Psoas muscle (tissue), 8 donors: ENCODE data around the gene ZFHX2. TPM values are rescaled to one million over a fixed set of nuclear protein-coding genes. Genes with fewer than 3 reads are reported as not detected.
A peak's percentile ranks its signal among the peaks of the same experiment; 100 is the strongest.
"Not testable (repeated sequence)": the region's sequence is repeated elsewhere in the genome, so short reads cannot be mapped to it uniquely, and the experiment has no call there.

Experiments
- ATAC-seq, 4 donors: fragments of 200-7000 bp; cut with Tn5 transposase; one replicate each; pipeline ENCODE4 v1.9.1; 2020; ENCODE audit warnings: moderate library complexity in 3 of 4, mild to moderate bottlenecking in 2 of 4
- DNase-seq, 2 donors: peaks; one replicate each; pipeline ENCODE4 v3.0.0-alpha.2; 2020
- H3K27ac ChIP-seq: fragments of 200-600 bp; one replicate; pipeline ENCODE4 v1.8.0; 2022
- H3K27me3 ChIP-seq, 3 donors: fragments of 200-600 bp in 1 of 3; one replicate each; pipeline versions ENCODE4 v1.6.1 to v1.8.0; 2013 to 2022; ENCODE audit warnings: low read length in 2 of 3, mild to moderate bottlenecking in 2 of 3, moderate library complexity in 1 of 3; ENCODE audit not compliant: insufficient read depth in 3 of 3
- H3K36me3 ChIP-seq, 2 donors: fragments of 200-600 bp in 1 of 2; one replicate each; pipeline versions ENCODE4 v1.6.1 to v1.8.0; 2013 to 2022; ENCODE audit warnings: low read depth in 1 of 2, mild to moderate bottlenecking in 1 of 2, moderate library complexity in 1 of 2; ENCODE audit not compliant: insufficient read depth in 1 of 2
- H3K4me1 ChIP-seq: fragments of 200-600 bp; one replicate; pipeline ENCODE4 v1.8.0; 2022
- H3K4me3 ChIP-seq: fragments of 200-600 bp; one replicate; pipeline ENCODE4 v1.8.0; 2022; ENCODE audit warnings: mild to moderate bottlenecking
- H3K9me3 ChIP-seq: fragments of 200-600 bp; one replicate; pipeline ENCODE4 v1.8.0; 2022
- CTCF ChIP-seq: fragments of 200-600 bp; IDR thresholded peaks from one replicate; pipeline ENCODE4 v1.8.0; 2022; ENCODE audit warnings: antibody characterized with exemption
- WGBS, 3 donors: extraction: QIAGEN DNeasy Blood & Tissue Kit; methylation state at CpG; one replicate each; pipeline versions ENCODE4 v1.1.6 to v1.1.7; 2013; 5-methylcytosine and 5-hydroxymethylcytosine counted together
- intact Hi-C, 2 donors: fragments of 100-400 bp; cut with DNase I; formaldehyde crosslinking; loops; one replicate each; pipeline versions ENCODE4 v1.11.0 to v1.14.2; 2022
- polyA plus RNA-seq, 3 donors: library from polyadenylated mRNA; stranded (reverse); fragments of 200-250 nt; gene quantifications; one replicate each; pipeline ENCODE4 v1.2.3, GENCODE V29; 2013
- total RNA-seq, 4 donors: library from RNA; stranded (reverse); fragmentation: NEBNext Ultra II Directional in 2 of 4; extraction: Animal tissue kit (Norgen Biotek cat#: 25700) in 2 of 4; gene quantifications; one replicate each; pipeline versions ENCODE4 v1.2.1 to v1.2.4, GENCODE V29; 2021 to 2023
- donor health status: healthy with polysubstance abuse.
- donor health status: DM: no; HTN: no; CAD: no; lungs with moderate emphysema.
- donor health status: Bipolar disorder and iron deficiency.
- donor health status: healthy.
- donor health status: DM: yes; HTN: yes; CAD: no.
- donor health status: DM: no; HTN: no; CAD: no.
- donor health status: DM: no; HTN: no; CAD: no.
- donor health status: DM: yes; HTN: yes; CAD: no.

Gene ZFHX2
- total and polyA plus RNA-seq, 7 donors, result 0.11 to 2.9 (median 0.65) TPM

DNA sequence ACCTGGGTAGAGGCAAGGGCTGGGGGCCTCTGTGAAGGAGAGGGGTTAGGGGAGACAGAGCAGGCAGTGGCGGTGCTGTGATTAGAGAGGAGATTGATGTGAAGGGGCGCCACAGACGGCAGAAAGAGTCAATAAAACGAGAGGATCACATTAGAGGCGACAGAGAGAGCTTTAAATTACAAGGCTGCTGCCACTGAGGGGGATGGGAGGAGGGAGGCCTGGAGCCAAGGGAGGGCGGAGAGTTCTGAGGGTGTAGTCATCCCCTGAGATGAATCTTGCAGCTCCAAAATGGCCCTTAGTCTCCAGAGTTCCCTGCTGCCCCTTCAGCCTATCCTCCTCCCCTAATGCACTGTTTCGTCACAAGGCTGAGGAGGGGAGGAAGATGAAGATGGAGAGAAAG lies 12.8 kb downstream of the ZFHX2 start:
- ATAC-seq (no peak), DNase-seq (no peak)
- 36 to 47% (median 44%) methylated on average over 7 of the region's 7 CpGs for WGBS, 3 donors
- Histone ChIP-seq H3K27me3 (no peaks in the 10 kb centered on the region), H3K9me3 (no peaks in the 10 kb centered on the region), H3K27ac (no peak overlapping the region), H3K4me1 (no peaks in the 10 kb centered on the region), H3K4me3 (no peak overlapping the region), H3K36me3 (no peaks in the 10 kb centered on the region)
- no peak for TF ChIP-seq CTCF
- intact Hi-C loops, result loop anchor here in 1 of 2 donors (5.0 kb wide), 1 partner anchor 51 kb away; no protein-coding TSS in a partner anchor

- H3K27ac ChIP-seq, result no peak overlapping the region
- no peaks in the 10 kb centered on the region for H3K36me3 ChIP-seq
- no peaks in the 10 kb centered on the region for H3K27me3 ChIP-seq
- no peak for ATAC-seq
- WGBS, 3 donors, result 58 to 63% (median 59%) methylated on average over 10 of the region's 10 CpGs
- DNase-seq, result no peak
- intact Hi-C loops, result loop anchor here in 1 of 2 donors (5.0 kb wide), 1 partner anchor 51 kb away; no protein-coding TSS in a partner anchor
- H3K4me1 ChIP-seq, result no peaks in the 10 kb centered on the region
- TF ChIP-seq CTCF, result no peak
- no peak overlapping the region for H3K4me3 ChIP-seq
- no peaks in the 10 kb centered on the region for H3K9me3 ChIP-seq
Observed at GRCh38 chr14:23538050-23538718, 13.4 kb downstream of the ZFHX2 start.

GRCh38 chr14:23537351-23538049 lies 14.1 kb downstream of the ZFHX2 start:
- no peak for TF ChIP-seq CTCF
- no peak for DNase-seq
- intact Hi-C loops, result loop anchor here in 1 of 2 donors (5.0 kb wide), 1 partner anchor 50 kb away; no protein-coding TSS in a partner anchor
- H3K36me3 ChIP-seq, result no peaks in the 10 kb centered on the region
- no peaks in the 10 kb centered on the region for H3K4me1 ChIP-seq
- peak in 1 of 4 donors; percentile 26 for ATAC-seq
- 47 to 60% (median 54%) methylated on average over 13 of the region's 13 CpGs for WGBS, 3 donors
- H3K27ac ChIP-seq, result no peak overlapping the region
- no peaks in the 10 kb centered on the region for H3K27me3 ChIP-seq
- no peak overlapping the region for H3K4me3 ChIP-seq
- H3K9me3 ChIP-seq, result no peaks in the 10 kb centered on the region

DNA sequence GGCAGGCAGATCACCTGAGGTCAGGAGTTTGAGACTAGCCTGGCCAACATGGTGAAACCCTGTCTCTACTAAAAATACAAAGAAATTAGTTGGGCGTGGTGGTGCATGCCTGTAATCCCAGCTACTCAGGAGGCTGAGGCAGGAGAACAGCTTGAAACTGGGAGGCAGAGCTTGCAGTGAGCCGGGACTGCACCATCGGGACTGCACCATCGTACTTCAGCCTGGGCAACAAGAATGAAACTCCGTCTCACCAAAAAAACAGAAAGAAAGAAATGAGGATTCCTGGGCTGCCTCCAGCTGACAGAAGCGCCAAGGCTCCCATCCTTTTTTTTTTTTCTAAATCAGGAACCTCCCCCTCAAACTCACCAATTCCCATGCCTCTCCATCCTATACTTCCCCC lies 14.7 kb downstream of the ZFHX2 start:
- not testable (repeated sequence) for H3K4me1 ChIP-seq, H3K27ac ChIP-seq, H3K36me3 ChIP-seq, ATAC-seq, DNase-seq, H3K27me3 ChIP-seq, H3K9me3 ChIP-seq, H3K4me3 ChIP-seq
- 72 to 81% (median 75%) methylated on average over 6 of the region's 6 CpGs for WGBS, 3 donors
- intact Hi-C loops, result loop anchor here in 1 of 2 donors (5.0 kb wide), 1 partner anchor 50 kb away; no protein-coding TSS in a partner anchor

GRCh38 chr14:23536494-23536893 lies 15.1 kb downstream of the ZFHX2 start:
- no peak overlapping the region for H3K4me3 ChIP-seq
- DNase-seq, result no peak
- H3K9me3 ChIP-seq, result no peaks in the 10 kb centered on the region
- intact Hi-C loops, result loop anchor here in 1 of 2 donors (5.0 kb wide), 1 partner anchor 49 kb away; no protein-coding TSS in a partner anchor
- no peak overlapping the region for H3K27ac ChIP-seq
- H3K27me3 ChIP-seq, result no peaks in the 10 kb centered on the region
- ATAC-seq, result no peak
- no peak for TF ChIP-seq CTCF
- no peaks in the 10 kb centered on the region for H3K36me3 ChIP-seq
- WGBS, 3 donors, result 83 to 86% (median 85%) methylated on average over 2 of the region's 2 CpGs
- no peaks in the 10 kb centered on the region for H3K4me1 ChIP-seq
